Upper lobe of left lung (tissue), 4 donors: Measurements from ENCODE around the gene MLH1.

Experiments
- POLR2A ChIP-seq, 4 donors: fragments of 450-650 bp; IDR thresholded peaks; one replicate each; pipeline ENCODE4 v1.5.1; 2016 to 2017; ENCODE audit warnings: antibody characterized with exemption in 4 of 4, mild to moderate bottlenecking in 2 of 4
- POLR2AphosphoS5 ChIP-seq, 2 donors: sonication (generic); formaldehyde crosslinking; IDR thresholded peaks; one replicate each; pipeline ENCODE4 v1.5.1; 2017; ENCODE audit warnings: antibody characterized with exemption in 2 of 2

GRCh38 chr3:37053337-37053736 is 60.0 kb downstream of the MLH1 start:
- TF ChIP-seq POLR2A (IDR thresholded peaks at IDR 0.05): no peak
- no peak for TF ChIP-seq POLR2AphosphoS5 (IDR thresholded peaks at IDR 0.05)
